SK-N-DZ (cell line): ENCODE data around the gene MLXIPL. TPM values are rescaled to one million over a fixed set of nuclear protein-coding genes. Genes with fewer than 3 reads are reported as not detected.
"Not testable (repeated sequence)": the region's sequence is repeated elsewhere in the genome, so short reads cannot be mapped to it uniquely, and the experiment has no call there.

Experiments
- DNase-seq: peaks from one replicate; pipeline ENCODE4 v3.0.0-alpha.2; 2015; ENCODE audit warnings: low spot score
- polyA plus RNA-seq, 2 experiments: library from polyadenylated mRNA; depleted of rRNA; stranded (reverse); fragments of >200 nt; gene quantifications; 2 replicates each; pipeline ENCODE4 v1.2.3, GENCODE V29; 2014

MLXIPL gene, protein sequence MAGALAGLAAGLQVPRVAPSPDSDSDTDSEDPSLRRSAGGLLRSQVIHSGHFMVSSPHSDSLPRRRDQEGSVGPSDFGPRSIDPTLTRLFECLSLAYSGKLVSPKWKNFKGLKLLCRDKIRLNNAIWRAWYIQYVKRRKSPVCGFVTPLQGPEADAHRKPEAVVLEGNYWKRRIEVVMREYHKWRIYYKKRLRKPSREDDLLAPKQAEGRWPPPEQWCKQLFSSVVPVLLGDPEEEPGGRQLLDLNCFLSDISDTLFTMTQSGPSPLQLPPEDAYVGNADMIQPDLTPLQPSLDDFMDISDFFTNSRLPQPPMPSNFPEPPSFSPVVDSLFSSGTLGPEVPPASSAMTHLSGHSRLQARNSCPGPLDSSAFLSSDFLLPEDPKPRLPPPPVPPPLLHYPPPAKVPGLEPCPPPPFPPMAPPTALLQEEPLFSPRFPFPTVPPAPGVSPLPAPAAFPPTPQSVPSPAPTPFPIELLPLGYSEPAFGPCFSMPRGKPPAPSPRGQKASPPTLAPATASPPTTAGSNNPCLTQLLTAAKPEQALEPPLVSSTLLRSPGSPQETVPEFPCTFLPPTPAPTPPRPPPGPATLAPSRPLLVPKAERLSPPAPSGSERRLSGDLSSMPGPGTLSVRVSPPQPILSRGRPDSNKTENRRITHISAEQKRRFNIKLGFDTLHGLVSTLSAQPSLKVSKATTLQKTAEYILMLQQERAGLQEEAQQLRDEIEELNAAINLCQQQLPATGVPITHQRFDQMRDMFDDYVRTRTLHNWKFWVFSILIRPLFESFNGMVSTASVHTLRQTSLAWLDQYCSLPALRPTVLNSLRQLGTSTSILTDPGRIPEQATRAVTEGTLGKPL
- polyA plus RNA-seq (2014; cell fraction: cytosol; rRNA removed) = not detected in 2 replicates
- not detected in 2 replicates for polyA plus RNA-seq (2014; cell fraction: nucleus; rRNA removed)

DNA sequence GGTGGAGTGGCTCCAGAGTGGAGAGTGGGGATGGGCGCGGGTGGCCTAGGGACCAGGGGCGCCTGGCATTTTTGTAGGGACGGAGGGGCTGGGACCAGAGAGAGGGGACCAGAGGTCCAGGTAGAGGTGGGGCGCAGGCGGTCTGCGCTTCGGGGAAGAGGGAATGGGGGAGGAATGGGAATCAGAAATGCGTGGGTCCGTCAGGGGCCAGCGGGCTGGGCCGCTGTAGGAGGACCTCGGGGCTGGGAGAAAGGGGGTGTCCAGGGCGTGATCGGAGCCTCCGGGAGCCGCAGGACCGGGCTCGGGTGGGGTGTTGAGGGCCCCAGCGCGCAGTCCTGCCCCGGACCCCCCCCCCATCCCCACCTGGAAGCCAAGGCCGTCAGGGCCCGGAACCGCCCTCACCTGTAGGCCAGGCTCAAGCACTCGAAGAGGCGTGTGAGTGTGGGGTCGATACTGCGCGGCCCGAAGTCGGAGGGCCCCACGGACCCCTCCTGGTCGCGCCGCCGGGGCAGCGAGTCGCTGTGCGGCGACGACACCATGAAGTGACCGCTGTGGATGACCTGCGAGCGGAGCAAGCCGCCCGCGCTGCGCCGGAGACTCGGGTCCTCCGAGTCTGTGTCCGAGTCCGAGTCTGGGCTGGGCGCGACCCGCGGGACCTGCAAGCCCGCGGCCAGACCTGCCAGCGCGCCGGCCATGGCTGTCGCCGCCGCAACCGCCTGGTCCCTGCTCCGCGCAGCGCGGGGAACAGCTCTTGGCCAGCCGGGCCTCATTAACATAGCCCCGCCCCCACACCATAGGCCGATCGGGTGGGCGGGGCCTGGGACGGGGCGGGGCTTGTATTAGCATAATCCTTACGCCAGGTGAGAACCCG, at the start of gene MLXIPL:
Gene MLXIPL (minus strand): TSS at position 725 of the 871 bp plus-strand sequence. CDS start 30 bp downstream, at position 695.
- DNase-seq = peak; percentile 73

DNA sequence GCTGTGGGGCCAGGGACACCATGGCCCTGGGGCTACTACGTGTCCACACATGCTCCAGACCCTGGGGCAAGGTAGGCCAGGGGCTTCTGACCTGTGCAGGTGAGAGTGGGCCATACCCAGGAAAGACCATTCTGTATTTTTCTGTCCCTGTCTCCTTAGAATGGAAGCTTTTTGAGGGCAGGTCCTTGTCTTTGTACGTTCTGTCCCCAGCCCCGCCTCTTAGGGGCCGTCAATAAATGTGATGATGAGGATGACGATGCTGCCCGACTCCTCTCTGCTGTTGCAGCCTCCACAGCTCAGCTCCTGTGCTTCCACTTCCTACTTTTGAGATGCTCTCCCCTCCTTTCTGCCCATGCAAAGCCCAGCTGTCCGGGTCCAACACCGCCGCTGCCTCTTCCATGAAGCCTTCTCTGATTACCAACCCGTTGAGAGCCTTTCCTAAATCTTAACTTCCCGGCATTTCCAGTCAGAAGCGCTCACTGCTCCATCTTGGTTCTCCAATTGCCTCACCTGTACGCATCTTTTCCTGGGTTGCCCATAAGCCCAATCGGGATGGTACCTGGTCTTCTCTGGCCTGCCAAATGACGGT, 47.6 kb upstream of the MLXIPL start:
- DNase-seq = no peak

DNA sequence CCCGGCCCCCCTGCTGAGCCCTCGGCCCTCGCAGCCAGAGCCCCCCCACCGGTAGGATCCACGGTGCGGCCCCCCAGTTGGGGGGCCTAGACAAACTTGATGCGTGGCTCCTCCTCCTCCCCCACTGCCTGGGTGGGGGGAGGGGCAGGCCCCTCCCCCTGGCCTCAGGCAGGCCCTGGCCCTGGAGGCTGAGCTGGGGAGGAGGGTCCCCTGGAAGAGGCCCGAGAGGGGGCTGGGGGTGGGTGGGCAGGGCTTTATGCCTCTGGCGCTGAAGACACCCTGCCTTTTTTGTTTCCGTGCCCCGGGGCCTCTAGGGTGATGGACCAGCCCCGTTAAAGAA, 47.0 kb upstream of the MLXIPL start:
- DNase-seq = no peak

DNA sequence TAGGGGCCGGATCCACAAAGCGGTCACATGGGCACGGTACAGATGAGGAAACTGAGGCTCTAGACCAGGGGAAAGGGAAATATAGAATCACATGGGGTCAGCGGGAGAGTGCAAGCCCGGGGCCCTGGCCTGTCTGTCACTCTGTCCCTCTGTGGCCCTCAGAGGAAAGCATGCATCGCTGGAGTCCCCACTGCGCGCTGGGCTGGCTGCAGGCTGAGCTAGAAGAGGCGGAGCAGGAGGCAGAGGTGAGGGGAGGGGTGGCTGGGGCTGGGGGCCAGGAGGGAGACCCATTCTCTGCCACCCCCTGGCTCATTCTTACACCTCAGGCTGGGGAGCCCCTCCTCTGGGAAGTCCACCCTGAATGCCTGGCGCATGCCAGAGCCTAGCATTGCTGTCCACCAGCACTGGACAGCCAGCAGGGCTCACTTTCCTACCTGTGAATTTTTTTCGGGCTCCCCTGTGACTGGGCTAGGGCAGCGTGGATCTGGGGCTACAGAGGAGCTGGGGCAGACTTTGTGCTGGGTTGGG, 45.6 kb upstream of the MLXIPL start:
- DNase-seq = no peak

DNA sequence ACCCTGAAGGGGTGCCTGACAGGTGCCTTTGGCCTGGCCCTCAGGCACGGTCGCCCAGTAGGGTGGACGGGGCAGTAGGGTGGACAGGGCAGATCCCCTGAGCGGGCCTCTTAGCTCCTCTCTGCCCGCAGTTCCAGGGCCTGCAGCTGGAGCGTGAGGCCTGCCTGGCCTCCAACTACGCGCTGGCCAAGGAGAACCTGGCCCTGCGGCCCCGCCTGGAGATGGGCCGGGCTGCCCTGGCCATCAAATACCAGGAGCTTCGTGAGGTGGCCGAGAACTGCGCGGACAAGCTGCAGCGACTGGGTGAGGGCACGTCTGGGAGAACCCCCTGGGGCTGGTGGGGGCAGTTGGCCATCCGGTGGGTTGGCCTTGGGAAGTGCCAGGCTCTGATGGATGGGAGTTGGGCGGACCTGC, 45.0 kb upstream of the MLXIPL start:
- no peak for DNase-seq

DNA sequence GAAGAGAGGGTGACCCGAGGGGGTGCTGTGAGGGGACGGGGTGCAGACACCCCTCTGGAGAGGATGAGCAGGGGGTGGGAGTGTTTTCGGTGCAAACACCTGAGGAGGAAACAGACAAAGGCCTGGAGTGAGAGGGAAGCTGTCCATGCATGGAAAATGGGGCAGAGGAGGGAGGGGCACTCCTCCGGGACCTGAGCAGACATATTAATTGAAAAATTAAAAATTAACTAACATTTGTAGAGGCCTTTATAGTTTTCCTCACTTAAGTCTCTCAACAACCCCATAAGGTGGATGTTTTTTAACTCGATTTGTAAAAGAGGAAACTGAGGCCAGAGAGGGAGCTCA, 44.5 kb upstream of the MLXIPL start:
- DNase-seq = no peak

DNA sequence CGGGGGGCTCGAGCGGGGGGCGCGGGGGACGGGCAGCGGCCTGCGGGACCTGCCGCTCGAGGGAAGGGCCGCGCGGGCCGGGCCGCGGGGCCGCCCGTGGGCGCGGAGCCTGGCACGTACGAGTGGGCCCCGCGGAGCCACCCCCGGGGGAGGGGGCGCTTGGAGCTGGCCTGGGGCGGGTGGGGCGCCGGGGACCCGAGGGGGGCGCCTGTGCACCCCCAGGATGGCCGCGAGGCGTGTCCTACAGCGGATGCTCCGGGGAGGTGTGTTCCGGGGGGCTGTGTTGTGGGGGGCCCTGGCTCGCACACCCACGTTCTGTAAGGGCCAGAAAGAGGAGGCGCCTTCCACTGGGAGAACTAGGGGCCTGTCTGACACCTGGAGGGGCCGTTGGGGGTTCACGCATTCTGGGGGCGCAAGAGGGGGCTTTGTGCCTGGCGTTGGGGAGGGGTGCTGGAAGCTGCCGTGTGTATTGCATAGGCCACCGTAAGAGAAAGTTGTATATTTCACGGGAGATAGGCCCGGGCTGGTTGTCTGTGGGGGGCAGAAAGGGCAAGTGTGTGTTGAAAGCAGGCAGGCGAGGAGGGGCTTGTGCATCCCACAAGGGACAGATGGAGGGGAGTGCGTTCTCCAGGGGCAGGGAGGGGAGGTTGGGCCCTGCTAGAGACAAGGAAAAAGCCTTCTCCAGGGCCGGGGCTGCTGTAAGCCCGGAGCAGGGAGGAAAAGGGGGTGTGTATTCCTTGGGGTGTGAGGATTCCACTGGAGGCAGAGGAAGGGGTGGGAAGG, 44.0 kb upstream of the MLXIPL start:
- peak; percentile 50 for DNase-seq

DNA sequence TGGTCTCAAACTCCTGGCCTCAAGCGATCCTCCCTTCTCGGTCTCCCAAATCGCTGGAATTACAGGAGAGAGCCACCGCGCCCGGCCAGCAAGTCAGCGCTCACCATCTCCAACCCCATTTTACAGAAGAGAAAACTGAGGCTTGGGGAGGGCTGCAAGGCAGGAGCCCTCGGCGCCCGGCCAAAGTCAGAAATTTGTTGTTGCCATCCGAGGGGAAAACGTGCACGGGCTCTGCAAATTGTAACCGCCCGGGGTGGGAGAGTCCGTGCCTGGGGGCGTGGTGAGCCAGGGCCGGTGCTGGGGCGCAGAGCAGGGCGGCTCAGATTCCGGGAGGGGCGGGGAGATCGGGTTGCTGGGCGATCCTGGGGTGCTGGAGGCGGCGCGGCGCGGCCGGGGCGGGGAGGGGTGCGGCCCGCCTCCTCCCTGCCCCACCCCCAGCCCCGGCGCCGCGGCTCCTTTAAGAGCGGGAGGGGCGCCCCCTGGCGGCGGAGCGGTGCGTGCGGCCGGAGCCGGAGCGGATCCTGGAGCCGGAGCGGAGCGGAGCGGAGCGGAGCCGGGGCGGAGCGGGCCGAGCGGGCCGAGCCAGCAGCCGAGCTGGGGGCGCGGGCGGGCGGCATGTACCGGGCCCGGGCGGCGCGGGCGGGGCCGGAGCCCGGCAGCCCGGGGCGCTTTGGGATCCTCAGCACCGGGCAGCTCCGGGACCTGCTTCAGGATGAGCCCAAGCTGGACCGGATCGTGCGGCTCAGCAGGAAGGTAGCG, 43.2 kb upstream of the MLXIPL start, which contains the start of gene VPS37D:
Gene VPS37D (plus strand): TSS at position 488 of the 759 bp plus-strand sequence. CDS start 128 bp downstream, at position 616.
- DNase-seq = peak; percentile 67

DNA sequence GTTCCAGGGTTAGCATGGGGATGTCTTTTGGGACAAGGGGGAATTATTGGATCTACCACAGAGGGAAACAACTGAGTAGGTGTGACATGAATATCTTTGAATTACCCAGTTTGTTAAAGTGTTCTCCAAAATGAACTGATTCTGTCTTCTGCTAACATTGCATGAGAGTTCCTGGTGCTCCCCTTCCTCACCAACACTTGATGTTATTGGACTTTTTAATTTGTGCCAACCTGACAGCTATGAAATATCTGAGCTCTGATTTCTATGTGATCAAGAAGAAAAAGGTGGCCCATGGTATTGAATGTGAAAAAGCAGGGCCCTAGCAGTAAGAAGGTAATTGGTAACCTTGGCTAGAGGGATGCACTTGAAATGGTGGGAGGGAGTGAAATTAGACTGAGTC, 38.7 kb upstream of the MLXIPL start:
- DNase-seq = no peak

DNA sequence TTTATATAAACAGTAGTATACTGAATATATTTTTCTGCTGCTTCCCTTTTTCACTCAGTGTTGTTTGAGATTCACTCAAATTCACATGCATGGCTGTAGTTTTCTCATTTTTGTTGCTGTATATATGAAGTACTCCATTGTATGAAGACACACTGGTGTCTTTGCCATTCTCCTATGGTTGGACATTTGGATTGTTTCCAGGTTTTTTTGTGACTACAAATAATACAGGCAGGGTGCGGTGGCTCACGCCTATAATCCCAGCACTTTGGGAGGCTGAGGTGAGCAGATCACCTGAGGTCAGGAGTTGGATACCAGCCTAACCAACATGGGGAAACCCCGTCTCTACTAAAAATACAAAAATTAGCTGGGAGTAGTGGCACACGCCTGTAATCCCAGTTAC, 36.3 kb upstream of the MLXIPL start:
- DNase-seq = not testable (repeated sequence)

DNA sequence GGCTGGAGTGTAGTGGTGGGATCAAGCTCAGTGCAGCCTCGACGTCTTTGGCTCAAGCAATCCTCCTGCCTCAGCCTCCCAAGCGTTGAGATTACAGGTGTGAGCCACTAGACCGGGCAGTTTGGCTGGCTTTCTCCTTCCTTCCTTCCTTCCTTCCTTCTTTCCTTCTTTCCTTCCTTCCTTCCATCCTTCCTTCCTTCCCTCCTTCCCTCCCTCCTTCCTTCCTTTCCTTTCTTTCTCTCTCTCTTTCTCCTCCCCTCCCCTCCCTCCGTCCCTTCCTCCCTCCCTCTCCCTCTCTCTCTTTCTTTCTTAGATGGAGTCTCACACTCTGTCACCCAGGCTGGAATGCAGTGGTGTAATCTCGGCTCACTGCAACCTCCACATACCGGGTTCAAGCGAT, 35.7 kb upstream of the MLXIPL start:
- DNase-seq = no peak

DNA sequence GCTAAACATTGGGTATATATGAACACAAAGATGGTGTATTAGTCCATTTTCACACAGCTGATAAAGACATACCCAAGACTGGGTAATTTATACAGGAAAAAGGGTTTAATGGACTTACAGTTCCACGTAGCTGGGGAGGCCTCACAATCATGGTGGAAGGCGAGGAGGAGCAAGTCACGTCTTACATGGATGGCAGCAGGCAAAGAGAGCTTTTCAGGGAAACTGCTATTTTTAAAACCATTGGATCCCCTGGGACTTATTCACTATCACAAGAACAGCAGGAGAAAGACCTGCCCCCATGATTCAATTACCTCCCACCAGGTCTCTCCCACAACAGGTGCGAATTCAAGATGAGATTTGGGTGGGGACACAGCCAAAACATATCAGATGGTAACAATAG, 31.0 kb upstream of the MLXIPL start:
- DNase-seq = not testable (repeated sequence)

DNA sequence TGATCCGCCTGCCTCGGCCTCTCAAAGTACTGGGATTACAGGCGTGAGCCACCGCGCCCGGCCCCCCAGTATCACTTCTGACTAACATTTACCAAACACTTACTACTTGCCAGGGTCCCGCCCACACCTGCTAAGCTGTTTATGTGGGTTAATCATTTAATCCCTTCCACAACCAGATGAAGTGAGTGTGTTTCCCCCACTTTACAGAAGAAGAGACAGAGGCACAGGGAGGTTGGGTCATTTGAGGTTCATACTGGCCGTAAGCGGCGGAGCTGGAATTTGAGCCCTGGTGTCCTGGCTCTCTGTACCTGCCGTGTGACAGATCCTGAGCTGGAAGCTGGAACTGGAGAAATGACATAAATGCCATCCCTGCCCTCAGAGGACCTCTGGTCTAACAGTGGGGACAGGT, 28.2 kb upstream of the MLXIPL start:
- DNase-seq = no peak

DNA sequence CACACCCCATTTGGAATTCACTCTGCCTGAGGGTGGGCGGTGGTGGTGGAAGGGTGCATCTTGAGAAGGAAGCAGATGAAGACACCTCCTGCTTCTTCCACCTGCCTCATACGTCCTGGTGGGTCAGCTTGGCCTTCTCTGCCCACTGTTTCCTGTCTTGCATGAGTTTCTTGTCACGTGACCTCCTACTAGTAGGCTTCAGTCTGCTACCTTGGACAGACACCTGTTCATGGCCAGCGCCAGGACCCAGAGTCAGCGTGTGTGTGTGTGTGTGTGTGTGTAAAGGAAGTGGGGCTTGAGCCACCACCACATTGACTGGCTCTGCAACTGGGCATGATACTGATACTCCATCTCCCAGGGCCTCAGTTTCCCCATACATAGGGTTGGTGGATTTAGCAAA, 26.2 kb upstream of the MLXIPL start:
- no peak for DNase-seq

DNA sequence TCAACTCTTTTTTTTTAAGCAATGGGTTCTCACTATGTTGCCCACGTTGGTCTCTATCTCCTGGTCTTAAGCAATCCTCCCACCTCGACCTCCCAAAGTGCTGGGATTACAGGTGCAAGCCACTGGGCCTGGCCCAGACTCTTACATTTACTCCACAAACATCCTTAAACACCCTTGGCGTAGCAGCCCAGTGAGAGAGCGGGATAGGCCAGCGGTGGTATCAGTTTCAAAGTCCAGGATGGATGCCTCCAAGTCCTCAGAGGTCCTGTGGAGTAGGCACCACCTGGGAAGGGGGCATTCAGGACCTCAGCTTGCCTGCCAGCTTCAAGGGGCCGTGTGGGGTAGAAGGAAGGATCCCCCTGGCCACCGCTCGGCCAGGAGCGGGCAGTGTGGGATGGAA, 25.3 kb upstream of the MLXIPL start:
- no peak for DNase-seq

DNA sequence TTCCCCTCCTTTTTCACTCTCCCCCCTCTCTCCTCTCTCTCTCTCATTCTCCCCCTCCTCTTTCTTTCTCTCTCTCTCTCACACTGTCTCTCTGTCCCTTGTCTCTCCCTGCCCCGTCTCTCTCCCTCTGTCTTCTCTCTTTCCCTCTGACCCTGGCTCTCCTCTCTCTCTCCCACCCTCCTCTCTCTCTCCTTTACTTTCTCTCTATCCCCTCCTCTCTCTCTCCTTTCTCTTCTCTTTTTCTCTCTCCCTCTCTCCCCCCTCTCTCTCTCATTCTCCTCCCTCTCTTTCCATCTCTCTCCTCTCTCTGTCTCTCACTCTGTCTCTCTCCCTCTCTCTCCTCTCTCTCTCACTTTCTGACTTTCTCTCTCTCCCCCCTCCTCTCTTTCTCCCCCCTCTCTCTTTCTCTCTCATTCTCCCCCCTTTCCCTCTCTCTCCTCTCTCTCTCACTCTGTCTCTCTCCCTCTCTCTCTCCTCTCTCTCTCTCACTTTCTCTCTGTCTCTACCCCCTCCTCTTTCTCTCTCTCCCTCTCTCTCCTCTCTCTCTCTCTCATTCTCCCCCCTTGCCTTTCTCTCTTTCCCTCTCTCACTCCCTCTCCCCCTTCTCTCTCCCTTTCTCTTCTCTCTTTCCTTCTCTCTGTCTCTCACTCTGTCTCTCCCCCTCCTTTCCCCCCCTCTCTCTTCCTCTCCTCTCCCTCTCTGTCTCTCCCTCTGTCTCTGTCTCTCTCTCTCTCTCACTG, 24.4 kb upstream of the MLXIPL start:
- no peak for DNase-seq

DNA sequence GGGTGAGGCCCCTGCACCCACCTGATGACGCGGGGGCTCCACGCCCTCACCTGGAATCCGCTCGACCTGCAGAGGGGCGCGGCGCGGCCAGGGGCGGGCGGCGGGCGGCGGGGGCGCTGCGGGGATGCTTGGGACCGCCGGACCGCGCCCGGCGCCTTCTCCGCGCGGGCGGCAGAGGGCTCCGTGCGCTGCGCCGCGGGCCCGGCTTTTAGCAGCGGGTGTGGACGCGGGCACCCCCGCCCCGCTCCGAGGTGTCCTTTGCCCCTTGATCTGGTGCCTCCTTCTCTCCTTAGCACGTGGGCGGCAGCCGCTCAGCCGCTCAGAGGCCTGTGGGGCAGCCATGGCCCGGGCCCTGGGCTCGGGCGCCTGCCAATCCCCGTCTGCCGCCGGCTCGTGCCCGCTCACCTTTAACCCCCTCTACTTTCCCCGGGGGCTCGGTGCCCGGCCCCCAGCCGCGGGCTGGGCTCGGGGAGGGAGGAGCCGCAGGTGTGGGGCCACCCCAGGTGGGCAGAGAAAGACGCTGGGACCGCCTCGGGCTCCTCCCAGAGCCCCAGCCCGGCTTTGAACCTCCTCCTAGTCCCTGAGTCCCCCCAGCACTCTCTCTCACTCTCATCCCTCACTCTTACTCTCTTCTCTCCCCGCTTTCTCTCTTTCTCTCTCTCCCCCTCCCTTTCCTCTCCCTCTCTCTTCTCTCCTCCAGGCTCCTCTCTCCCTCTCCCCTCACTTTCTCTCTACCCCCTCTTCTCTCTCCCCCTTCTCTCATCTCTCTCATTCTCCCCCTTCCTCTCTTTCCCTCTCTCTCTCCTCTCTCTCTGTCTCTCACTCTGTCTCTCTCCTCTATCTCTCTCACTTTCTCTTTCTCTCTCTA, 23.6 kb upstream of the MLXIPL start:
- no peak for DNase-seq
